Neural cell (in vitro differentiated cells): ENCODE results near the gene MC1R. TPM values are rescaled to one million over a fixed set of nuclear protein-coding genes. Genes with fewer than 3 reads are reported as not detected.

Experiments used
- H2AFZ ChIP-seq: fragments of 200-600, 300-800 bp; sonication (generic), shearing (Covaris generic); 2 replicates; pipeline ENCODE4 v1.6.0; 2014; ENCODE audit warnings: low read depth, mild to moderate bottlenecking, antibody characterized with exemption, low read length, moderate library complexity
- H3F3A ChIP-seq: fragments of 200-600 bp; shearing (Covaris generic); 2 replicates; pipeline ENCODE4 v1.6.1; 2016; ENCODE audit warnings: mild to moderate bottlenecking, moderate library complexity, mixed read lengths, antibody characterized with exemption, low read length; ENCODE audit not compliant: insufficient read depth, poor library complexity, severe bottlenecking
- H3K27ac ChIP-seq: fragments of 200-600, 300-800 bp; sonication (generic), shearing (Covaris generic); 2 replicates; pipeline ENCODE4 v1.5.1; 2014; ENCODE audit warnings: mild to moderate bottlenecking, low read length, moderate library complexity
- H3K27me3 ChIP-seq: fragments of 300-800, 200-600 bp; sonication (generic), shearing (Covaris generic); 2 replicates; pipeline ENCODE4 v1.6.0; 2014; ENCODE audit warnings: mild to moderate bottlenecking, low read depth, low read length, moderate library complexity; ENCODE audit not compliant: insufficient read depth
- H3K36me3 ChIP-seq: fragments of 300-800, 200-600 bp; sonication (generic), shearing (Covaris generic); 2 replicates; pipeline ENCODE4 v1.5.1; 2014; ENCODE audit warnings: mild to moderate bottlenecking, antibody characterized with exemption, low read length, moderate library complexity; ENCODE audit not compliant: insufficient read depth
- H3K4me2 ChIP-seq: fragments of 300-800, 200-600 bp; sonication (generic), shearing (Covaris generic); 2 replicates; pipeline ENCODE4 v1.6.0; 2014; ENCODE audit warnings: mild to moderate bottlenecking, low read length
- H3K4me3 ChIP-seq: fragments of 300-800, 200-600 bp; sonication (generic), shearing (Covaris generic); 2 replicates; pipeline ENCODE4 v1.5.1; 2014; ENCODE audit warnings: mild to moderate bottlenecking, low read length, moderate library complexity
- H3K79me2 ChIP-seq: fragments of 200-600 bp; shearing (Covaris generic); replicated peaks from 2 replicates; pipeline ENCODE4 v1.6.0; 2014; ENCODE audit warnings: mild to moderate bottlenecking, low read length, moderate library complexity; ENCODE audit not compliant: insufficient read depth
- H3K9ac ChIP-seq: fragments of 300-800, 200-600 bp; sonication (generic), shearing (Covaris generic); 2 replicates; pipeline ENCODE4 v1.6.1; 2016; ENCODE audit warnings: mild to moderate bottlenecking, low read length, mixed read lengths
- H3K9me2 ChIP-seq: fragments of 200-600 bp; shearing (Covaris generic); 2 replicates; pipeline ENCODE4 v1.6.1; 2016; ENCODE audit warnings: mild to moderate bottlenecking, low read length, mixed read lengths; ENCODE audit not compliant: insufficient read depth
- H3K9me3 ChIP-seq: fragments of 200-600, 300-800 bp; sonication (generic), shearing (Covaris generic); 2 replicates; pipeline ENCODE4 v1.6.1; 2016; ENCODE audit warnings: mild to moderate bottlenecking, mixed run types, low read length, moderate library complexity, mixed read lengths
- H4K20me1 ChIP-seq: fragments of 200-600 bp; shearing (Covaris generic); 2 replicates; pipeline ENCODE4 v1.6.1; 2016; ENCODE audit warnings: mild to moderate bottlenecking, mixed run types; ENCODE audit not compliant: insufficient read depth
- CTCF ChIP-seq: fragments of 450-650 bp; IDR thresholded peaks from 2 replicates; pipeline ENCODE4 v1.5.1; 2014; ENCODE audit warnings: antibody characterized with exemption, mild to moderate bottlenecking, moderate library complexity; ENCODE audit not compliant: poor library complexity, severe bottlenecking
- EP300 ChIP-seq: fragments of 450-650 bp; conservative IDR thresholded peaks from 2 replicates; pipeline ENCODE4 v1.6.1; 2014; ENCODE audit warnings: antibody characterized with exemption, mild to moderate bottlenecking, moderate library complexity; ENCODE audit not compliant: poor library complexity, severe bottlenecking
- EZH2 ChIP-seq: fragments of 200-600, 300-800 bp; shearing (Covaris generic), sonication (generic); IDR thresholded peaks from 2 replicates; pipeline ENCODE4 v1.6.1; 2014; ENCODE audit warnings: antibody characterized with exemption, low read length, borderline replicate concordance, mild to moderate bottlenecking; ENCODE audit not compliant: insufficient read depth, poor library complexity, severe bottlenecking
- MXI1 ChIP-seq: fragments of 450-650 bp; conservative IDR thresholded peaks from 2 replicates; pipeline ENCODE4 v1.6.1; 2014; ENCODE audit warnings: antibody characterized with exemption, mild to moderate bottlenecking; ENCODE audit not compliant: poor library complexity, severe bottlenecking
- POLR2AphosphoS5 ChIP-seq: IDR thresholded peaks from 2 replicates; pipeline ENCODE4 v1.6.1; 2012
- RAD21 ChIP-seq: fragments of 450-650 bp; conservative IDR thresholded peaks from 2 replicates; pipeline ENCODE4 v1.6.1; 2014; ENCODE audit warnings: antibody characterized with exemption, mild to moderate bottlenecking, moderate library complexity
- REST ChIP-seq: IDR thresholded peaks from 2 replicates; pipeline ENCODE4 v1.6.1; 2012; ENCODE audit warnings: borderline replicate concordance
- SMC3 ChIP-seq: fragments of 450-650 bp; conservative IDR thresholded peaks from 2 replicates; pipeline ENCODE4 v1.6.1; 2014; ENCODE audit warnings: antibody characterized with exemption, mild to moderate bottlenecking, moderate library complexity; ENCODE audit not compliant: poor library complexity
- TAF1 ChIP-seq: IDR thresholded peaks from 2 replicates; pipeline ENCODE4 v1.6.1; 2012; ENCODE audit warnings: low read depth
- polyA plus RNA-seq: library from polyadenylated mRNA; depleted of rRNA; stranded (reverse); fragments of >200 nt; gene quantifications from 2 replicates; pipeline ENCODE4 v1.2.3, GENCODE V29; 2014

MC1R gene
- polyA plus RNA-seq, 1 donor from 2014 or later, result 21.3 TPM

GRCh38 chr16:89897204-89897603 lies 21.5 kb upstream of the MC1R start:
- Histone ChIP-seq H3K9me3 (no peaks in the 10 kb centered on the region), H3F3A (no peaks in the 10 kb centered on the region), H3K27me3 (no peaks in the 10 kb centered on the region), H2AFZ (no peak overlapping the region), H4K20me1 (no peaks in the 10 kb centered on the region), H3K4me3 (no peak overlapping the region), H3K27ac (no peak overlapping the region), H3K79me2 (no peaks in the 10 kb centered on the region), H3K36me3 (no peaks in the 10 kb centered on the region), H3K4me2 (no peak overlapping the region), H3K9me2 (no peaks in the 10 kb centered on the region), H3K9ac (no peak overlapping the region)
- TF ChIP-seq REST (no peak), EZH2 (no peak)

GRCh38 chr16:89898201-89898967 lies 20.3 kb upstream of the MC1R start:
- H3K27ac ChIP-seq, result no peak overlapping the region
- no peaks in the 10 kb centered on the region for H3K36me3 ChIP-seq
- no peaks in the 10 kb centered on the region for H3K9me2 ChIP-seq

More at GRCh38 chr16:89898201-89898967, 20.3 kb upstream of the MC1R start:
- Histone ChIP-seq H4K20me1 (no peaks in the 10 kb centered on the region), H3K27me3 (no peaks in the 10 kb centered on the region), H3K9ac (no peak overlapping the region), H3K4me2 (no peak overlapping the region), H2AFZ (no peak overlapping the region), H3F3A (no peaks in the 10 kb centered on the region), H3K79me2 (no peaks in the 10 kb centered on the region), H3K9me3 (no peaks in the 10 kb centered on the region), H3K4me3 (no peak overlapping the region)
- TF ChIP-seq SMC3 (no peak), TAF1 (no peak), EP300 (no peak), MXI1 (no peak), EZH2 (no peak), CTCF (no peak), REST (no peak), RAD21 (no peak), POLR2AphosphoS5 (no peak)
